Brain pericyte (primary cell): ENCODE measurements around the gene FUBP3.
"Not testable (repeated sequence)": the region's sequence is repeated elsewhere in the genome, so short reads cannot be mapped to it uniquely, and the experiment has no call there.

ENCODE experiments used
- DNase-seq: peaks from one replicate; pipeline ENCODE4 v3.0.0-alpha.2; 2012; ENCODE audit warnings: low read depth, low spot score

FUBP3 gene

DNA sequence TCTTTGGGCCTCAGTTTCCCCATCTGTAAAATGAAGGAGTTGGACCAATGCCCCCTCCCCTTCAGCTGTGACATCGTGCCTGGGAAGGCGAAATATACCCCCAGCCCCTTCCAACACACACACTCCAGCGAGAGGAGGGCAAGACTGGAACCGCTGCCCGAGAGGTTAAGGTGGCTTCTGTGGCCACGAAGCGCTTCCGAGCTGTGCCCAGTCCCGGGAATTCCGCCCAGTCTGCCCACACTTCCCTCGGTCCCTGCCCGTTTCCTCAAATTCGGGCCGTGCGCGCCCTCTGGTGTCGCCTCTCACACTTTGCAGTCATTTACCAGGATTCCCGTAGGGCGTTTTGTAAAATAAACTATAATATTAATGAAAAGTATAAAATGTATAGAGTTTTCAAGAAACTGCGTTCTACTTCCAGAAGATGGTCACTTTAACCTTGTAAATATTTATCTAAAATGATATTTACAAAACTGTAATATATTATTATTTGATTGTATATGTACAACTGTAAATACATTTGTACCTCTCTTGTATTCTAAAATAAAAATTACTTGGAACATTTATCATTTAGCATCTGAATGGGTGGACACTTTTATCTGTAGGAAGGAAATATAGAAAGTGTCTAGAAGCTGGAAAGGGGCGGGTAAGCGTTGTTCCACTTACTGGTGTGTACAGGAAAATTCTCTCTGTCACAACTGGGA is 103.2 kb downstream of the FUBP3 start:
- DNase-seq, result no peak

DNA sequence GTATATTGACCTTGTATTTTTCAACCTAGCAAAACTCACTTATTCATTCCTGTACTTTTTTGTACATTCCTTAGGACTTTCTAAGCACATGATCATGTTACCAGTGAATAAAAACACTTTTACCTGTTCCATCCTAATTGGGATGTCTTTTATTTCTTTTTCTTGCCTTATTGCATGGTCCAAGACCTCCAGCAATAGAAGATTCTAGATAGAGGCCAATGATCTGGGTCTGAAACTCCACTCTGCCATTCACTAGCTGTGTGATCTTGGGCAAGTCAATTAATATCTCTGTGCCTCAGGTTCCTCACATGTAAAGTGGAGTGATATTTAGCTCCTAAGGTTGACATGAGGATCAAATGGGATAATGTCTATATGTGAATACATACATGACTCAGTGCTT is 105.7 kb downstream of the FUBP3 start:
- DNase-seq, result no peak

GRCh38 chr9:130685945-130686344 is 106.6 kb downstream of the FUBP3 start:
- not testable (repeated sequence) for DNase-seq

- DNase-seq, result no peak
Observed at GRCh38 chr9:130687615-130688014, 108.2 kb downstream of the FUBP3 start.
